ENCODE data around the gene MRPL54.
"Not testable (repeated sequence)": the region's sequence is repeated elsewhere in the genome, so short reads cannot be mapped to it uniquely, and the experiment has no call there.

Gene MRPL54

DNA sequence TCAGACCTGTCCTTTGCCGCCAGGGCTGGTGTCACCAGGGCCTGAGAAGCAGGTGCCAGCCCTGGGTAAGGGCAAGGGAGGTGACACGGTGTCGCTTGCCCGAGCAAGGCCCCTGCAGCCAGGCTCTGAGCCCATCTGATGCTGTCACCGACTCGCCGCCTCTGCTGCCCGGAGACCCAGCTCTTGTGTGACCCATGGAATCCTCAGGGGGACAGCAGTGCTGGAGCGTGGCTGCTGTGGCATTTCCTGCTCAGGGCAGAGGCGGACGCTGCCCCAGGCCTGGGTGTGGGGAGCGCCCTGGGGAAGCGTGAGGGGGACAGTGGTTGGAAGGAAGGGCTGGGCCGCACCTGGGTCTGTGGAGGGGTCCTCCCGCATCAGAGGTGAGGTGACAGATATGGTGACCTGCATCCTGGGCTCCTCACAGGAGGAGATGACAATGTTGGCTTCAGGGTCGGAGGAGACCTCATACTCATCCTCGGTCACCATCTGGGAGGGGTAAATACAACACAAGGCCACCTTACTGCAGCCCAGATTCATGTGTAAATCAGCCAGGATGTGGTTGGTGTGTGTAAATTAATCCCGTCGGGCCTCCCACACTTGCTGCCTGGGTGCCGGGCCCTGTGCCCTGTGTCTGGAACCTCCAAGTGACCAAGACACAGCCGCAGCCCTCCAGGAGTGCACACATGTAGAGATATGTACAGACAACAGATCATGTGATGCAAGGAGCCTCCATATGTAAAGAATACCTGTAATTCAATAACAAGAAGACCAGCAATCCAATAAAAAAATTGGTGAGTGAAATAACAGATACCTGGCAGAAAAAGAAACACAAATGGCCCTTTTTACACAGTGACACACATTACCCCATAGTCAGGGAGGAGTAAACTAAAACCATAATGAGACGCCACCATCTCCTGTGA is 51.3 kb downstream of the MRPL54 start:
- peak in 1 of 2 donors; percentile 36 for DNase-seq

DNA sequence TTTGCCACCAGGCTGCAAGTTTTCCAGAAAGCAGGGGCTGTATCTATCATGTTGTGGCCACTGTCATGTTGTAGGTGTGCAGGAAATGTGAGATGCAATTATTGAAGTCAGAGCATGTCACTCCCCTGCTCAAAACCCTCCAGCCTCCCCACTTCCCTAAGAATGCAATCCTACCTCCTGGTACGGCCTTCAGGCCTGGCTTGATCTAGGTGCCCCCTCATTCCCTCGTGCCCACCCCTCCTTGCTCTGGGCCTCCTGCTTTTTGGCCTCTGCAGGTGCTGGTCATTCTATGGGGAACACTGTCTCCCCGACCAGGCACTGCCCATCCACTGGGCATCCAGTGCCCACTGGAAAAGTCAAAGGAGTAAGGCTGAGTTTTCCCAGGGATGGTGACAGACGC is 52.2 kb downstream of the MRPL54 start:
- no peak for DNase-seq

DNA sequence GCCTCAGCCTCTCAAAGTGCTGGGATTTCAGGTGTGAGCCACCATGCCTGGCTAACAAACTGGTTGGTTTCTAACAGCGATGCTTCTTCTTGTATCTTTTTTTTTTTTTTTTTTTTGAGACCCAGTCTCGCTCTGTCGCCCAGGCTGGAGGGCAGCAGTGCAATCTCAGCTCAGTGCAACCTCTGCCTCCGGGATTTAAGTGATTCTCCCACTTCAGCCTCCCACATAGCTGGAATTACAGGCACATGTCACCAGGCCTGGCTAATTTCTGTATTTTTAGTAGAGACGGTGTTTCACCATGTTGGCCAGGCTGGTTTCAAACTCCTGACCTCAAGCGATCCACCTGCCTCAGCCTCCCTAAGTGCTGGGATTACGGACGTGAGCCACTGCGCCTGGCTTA is 53.7 kb downstream of the MRPL54 start:
- not testable (repeated sequence) for DNase-seq

DNA sequence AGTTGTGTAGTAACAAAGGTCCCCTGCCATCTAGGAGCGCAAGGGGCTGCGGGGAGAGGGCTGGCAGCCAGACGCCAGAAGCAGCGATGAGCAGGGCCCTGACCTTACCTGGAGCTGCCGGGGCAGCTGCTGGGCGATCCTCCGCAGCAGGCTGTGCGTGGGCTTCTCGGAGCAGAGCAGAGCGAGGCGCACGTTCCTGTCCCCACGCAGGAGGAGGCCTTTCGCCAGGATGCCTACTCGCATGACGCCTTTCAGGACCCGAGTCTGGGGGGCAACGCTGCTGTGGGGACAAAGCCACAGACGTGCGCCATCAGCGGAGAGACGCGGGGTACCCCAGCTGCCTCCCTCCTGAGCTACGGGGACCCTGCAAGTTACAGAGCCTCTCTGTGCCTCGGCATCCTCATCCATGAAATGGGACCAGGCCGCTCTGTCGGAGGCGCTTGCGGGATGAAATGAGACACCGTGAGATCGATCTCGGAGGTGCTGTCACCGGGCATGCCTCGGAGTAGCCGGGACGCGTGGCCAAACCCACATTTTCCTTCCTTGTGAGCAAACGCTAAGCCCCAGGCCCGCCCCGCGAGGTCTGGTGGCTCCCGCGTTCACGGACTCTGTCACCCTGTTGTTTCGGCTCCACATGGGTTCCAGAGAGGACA is 54.2 kb downstream of the MRPL54 start:
- no peak for DNase-seq

Measured in CD4-positive, alpha-beta T cell treated with Interferon alpha-2 for 1 hour (primary cell).